Calu3 (cell line): ENCODE measurements around the gene MLH1. TPM values are rescaled to one million over a fixed set of nuclear protein-coding genes. Genes with fewer than 3 reads are reported as not detected.
"Not testable (repeated sequence)": the region's sequence is repeated elsewhere in the genome, so short reads cannot be mapped to it uniquely, and the experiment has no call there.

Experiments
- BruUV-seq: library from RNA; stranded (reverse); fragments of 400-500 nt; replicated peaks from 2 replicates; lab custom pipeline; 2021; lab: Mats Ljungman, UMichigan
- CTCF ChIA-PET: fragments of 300-600 bp; sonication (Branson Sonifier 250); formaldehyde crosslinking; loops from one replicate; lab custom pipeline; 2022; ENCODE audit warnings: antibody characterized with exemption; lab: Charles Lee
- DNase-seq: peaks from one replicate; pipeline ENCODE4 v3.0.0; 2022
- H3K27ac Mint-ChIP-seq: one replicate; pipeline ENCODE4 v1.8.0; 2022; ENCODE audit warnings: mixed read lengths; ENCODE audit not compliant: unreplicated experiment
- H3K27me3 Mint-ChIP-seq: one replicate; pipeline ENCODE4 v1.8.0; 2022; ENCODE audit warnings: mixed read lengths; ENCODE audit not compliant: unreplicated experiment
- H3K36me3 Mint-ChIP-seq: one replicate; pipeline ENCODE4 v1.8.0; 2022; ENCODE audit warnings: mild to moderate bottlenecking, moderate library complexity, mixed read lengths; ENCODE audit not compliant: insufficient read depth, unreplicated experiment
- H3K4me1 Mint-ChIP-seq: one replicate; pipeline ENCODE4 v1.8.0; 2022; ENCODE audit warnings: mild to moderate bottlenecking, low read depth, mixed read lengths; ENCODE audit not compliant: unreplicated experiment
- H3K4me3 Mint-ChIP-seq: one replicate; pipeline ENCODE4 v1.8.0; 2022; ENCODE audit warnings: mild to moderate bottlenecking, low read depth, moderate library complexity, mixed read lengths; ENCODE audit not compliant: unreplicated experiment
- H3K9me3 Mint-ChIP-seq: one replicate; pipeline ENCODE4 v1.8.0; 2022; ENCODE audit warnings: low read depth, mixed read lengths; ENCODE audit not compliant: unreplicated experiment
- CTCF ChIP-seq: fragments of 200-600 bp; IDR thresholded peaks from one replicate; pipeline ENCODE4 v1.8.0; 2022; ENCODE audit warnings: antibody characterized with exemption; ENCODE audit not compliant: unreplicated experiment
- intact Hi-C: fragments of 100-400 bp; cut with micrococcal nuclease; formaldehyde crosslinking; loops from one replicate; pipeline ENCODE4 v1.10.0; 2022; ENCODE audit not compliant: unreplicated experiment
- total RNA-seq: library from RNA; stranded (reverse); gene quantifications from 2 replicates; pipeline ENCODE4 v1.2.3, GENCODE V29; 2022

Gene MLH1
- total RNA-seq, 1 experiment from 2014 or later: 32.8 TPM

DNA sequence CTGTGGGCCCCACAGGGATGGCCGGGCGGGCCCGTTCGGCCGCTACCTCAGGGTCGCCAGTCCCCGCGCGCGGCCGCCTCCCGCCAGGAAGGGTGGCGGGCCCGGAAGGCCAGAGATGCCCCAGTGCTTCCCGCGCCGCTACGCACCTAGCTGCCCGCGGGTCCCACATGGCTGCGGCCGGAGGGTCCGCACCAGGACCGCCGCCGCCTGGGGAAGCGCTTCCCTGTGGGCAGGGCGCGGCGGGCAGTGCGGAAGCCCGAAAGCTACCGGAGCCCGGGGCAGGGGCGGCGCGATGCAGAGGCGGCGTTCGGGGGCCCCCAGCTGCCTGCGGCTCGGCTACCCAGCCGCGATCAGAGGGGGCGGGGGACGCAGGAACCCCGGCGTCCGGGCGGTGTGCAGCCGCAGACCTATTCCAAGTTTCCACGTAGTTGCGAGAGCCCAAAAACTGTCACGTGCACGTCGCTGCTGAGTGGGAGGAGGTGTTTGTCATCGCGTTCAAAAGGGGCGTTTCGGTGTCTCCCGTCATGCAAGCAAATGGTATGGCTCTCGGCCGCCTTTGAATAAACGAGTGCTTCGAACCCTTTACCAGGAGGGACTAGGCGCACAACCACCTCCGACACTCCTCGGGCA lies 48.6 kb upstream of the MLH1 start, which contains the start of gene TRANK1:
Gene TRANK1 (minus strand): TSS at position 414 of the 630 bp plus-strand sequence. CDS start 245 bp downstream, at position 169.
- Mint-ChIP-seq H3K27ac (no peak within 1 kb of the TSS), H3K9me3 (peaks cover 6% of the 10 kb centered on the region), H3K4me3 (peak within 1 kb of the TSS; percentile 78), H3K36me3 (peaks cover 6% of the 10 kb centered on the region), H3K27me3 (no peaks in the 10 kb centered on the region), H3K4me1 (no peaks in the 10 kb centered on the region)
- peak; percentile 15 for DNase-seq
- TF ChIP-seq CTCF: no peak
- intact Hi-C loops: no loop called here
- CTCF ChIA-PET: interaction anchor here (1.8 kb wide), 1 partner anchor 14 kb away, joined by 7 read pairs; no protein-coding TSS in a partner anchor
- no TSS peak for BruUV-seq

GRCh38 chr3:36945333-36945980 lies 47.9 kb upstream of the MLH1 start:
- no peak for TF ChIP-seq CTCF
- H3K27ac Mint-ChIP-seq: no peak overlapping the region
- H3K9me3 Mint-ChIP-seq: peaks cover 6% of the 10 kb centered on the region
- no peaks in the 10 kb centered on the region for H3K4me1 Mint-ChIP-seq
- intact Hi-C loops: no loop called here
- no peaks in the 10 kb centered on the region for H3K27me3 Mint-ChIP-seq
- peak overlapping the region; percentile 78 for H3K4me3 Mint-ChIP-seq
- CTCF ChIA-PET: interaction anchor here (1.8 kb wide), 1 partner anchor 13 kb away, joined by 7 read pairs; no protein-coding TSS in a partner anchor
- no TSS peak for BruUV-seq
- no peak for DNase-seq
- peaks cover 6% of the 10 kb centered on the region for H3K36me3 Mint-ChIP-seq

DNA sequence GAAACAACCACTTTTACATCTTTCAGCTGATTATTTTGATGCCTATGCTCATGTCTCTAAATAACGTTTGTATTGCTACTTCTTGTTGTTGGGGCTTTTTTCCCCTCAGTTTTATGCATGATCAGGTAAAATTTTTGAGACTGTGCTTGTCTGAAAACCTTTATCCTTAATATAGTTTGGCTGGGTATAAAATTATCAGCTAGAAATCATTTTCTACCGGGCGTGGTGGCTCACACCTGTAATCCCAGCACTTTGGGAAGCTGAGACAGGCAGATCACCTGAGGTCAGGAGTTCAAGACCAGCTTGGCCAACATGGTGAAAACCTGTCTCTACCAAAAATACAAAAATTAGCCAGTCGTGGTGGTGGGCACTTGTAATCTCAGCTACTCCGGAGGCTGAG lies 45.5 kb upstream of the MLH1 start:
- H3K36me3 Mint-ChIP-seq, DNase-seq, H3K27ac Mint-ChIP-seq, H3K4me3 Mint-ChIP-seq, H3K4me1 Mint-ChIP-seq, H3K27me3 Mint-ChIP-seq, H3K9me3 Mint-ChIP-seq, intact Hi-C loops, BruUV-seq, CTCF ChIA-PET: not testable (repeated sequence)

DNA sequence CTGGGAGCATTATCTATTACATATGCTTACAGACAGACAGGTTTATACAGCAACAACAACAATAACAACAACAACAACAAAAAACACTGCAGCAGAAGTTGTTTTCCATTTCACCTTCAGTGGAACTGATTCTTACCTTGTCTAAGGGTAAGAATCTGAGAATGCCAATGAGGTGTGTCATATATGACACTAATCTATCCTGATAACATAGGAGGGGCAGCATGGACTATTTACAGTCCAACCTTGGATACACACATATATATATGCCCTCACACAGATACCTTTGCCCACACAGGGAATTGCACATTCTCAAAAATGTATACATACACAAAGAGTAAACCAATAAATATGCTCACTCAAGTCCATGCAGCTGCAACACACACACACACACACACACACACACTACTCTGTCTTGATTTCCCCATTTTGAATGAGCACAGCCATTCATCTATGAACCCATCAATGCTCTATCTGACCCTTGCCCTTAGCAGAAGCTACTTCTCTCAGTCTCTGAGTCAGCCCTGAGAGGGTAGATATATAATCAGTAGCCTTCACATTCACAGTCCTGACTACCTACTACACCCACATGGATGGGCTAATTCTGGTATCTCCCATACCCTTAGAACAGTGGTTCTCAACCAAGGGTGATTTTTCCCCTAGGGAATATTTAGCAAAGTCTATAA lies 38.7 kb upstream of the MLH1 start:
- peaks cover 12% of the 10 kb centered on the region for H3K4me1 Mint-ChIP-seq
- H3K9me3 Mint-ChIP-seq: no peaks in the 10 kb centered on the region
- H3K27me3 Mint-ChIP-seq: peaks cover 16% of the 10 kb centered on the region
- intact Hi-C loops: no loop called here
- no peak overlapping the region for H3K27ac Mint-ChIP-seq
- H3K4me3 Mint-ChIP-seq: no peak overlapping the region
- DNase-seq: no peak
- H3K36me3 Mint-ChIP-seq: no peaks in the 10 kb centered on the region
- TF ChIP-seq CTCF: no peak
- BruUV-seq: no TSS peak
- CTCF ChIA-PET: no interaction called here
